Natural killer cell (primary cell): ENCODE measurements around the gene CAND2. TPM values are rescaled to one million over a fixed set of nuclear protein-coding genes. Genes with fewer than 3 reads are reported as not detected.

Source experiments
- ATAC-seq, 3 donors: fragments of 150-1000 bp in 2 of 3; fragments of 200-7000 bp in 1 of 3; cut with Tn5 transposase; 1 replicate in 1 of 3; 2 replicates in 2 of 3; pipeline ENCODE4 v1.10.0; 2021; ENCODE audit warnings: mild to moderate bottlenecking in 2 of 3, moderate library complexity in 2 of 3
- DNase-seq, 2 donors: peaks; one replicate each; pipeline versions ENCODE4 v3.0.0 to v3.0.0-alpha.2; 2013 to 2021; ENCODE audit warnings: mixed read lengths in 1 of 2
- H3K27ac ChIP-seq: one replicate; pipeline ENCODE4 v1.5.1; 2013; ENCODE audit warnings: mild to moderate bottlenecking, low read length
- H3K27me3 ChIP-seq: one replicate; pipeline ENCODE4 v1.6.1; 2013; ENCODE audit warnings: low read length; ENCODE audit not compliant: control insufficient read depth, insufficient read depth
- H3K36me3 ChIP-seq: one replicate; pipeline ENCODE4 v1.6.1; 2013; ENCODE audit warnings: low read length; ENCODE audit not compliant: control insufficient read depth, insufficient read depth
- H3K4me1 ChIP-seq: one replicate; pipeline ENCODE4 v1.6.1; 2013; ENCODE audit warnings: low read length; ENCODE audit not compliant: control insufficient read depth, insufficient read depth
- H3K4me3 ChIP-seq: one replicate; pipeline ENCODE4 v1.5.1; 2013; ENCODE audit warnings: low read length
- H3K9me3 ChIP-seq: one replicate; pipeline ENCODE4 v1.6.1; 2013; ENCODE audit warnings: low read length; ENCODE audit not compliant: control insufficient read depth, insufficient read depth
- H3K27ac Mint-ChIP-seq, 2 donors: one replicate each; pipeline ENCODE4 v1.8.0; 2022; ENCODE audit warnings: mild to moderate bottlenecking in 2 of 2, mixed read lengths in 2 of 2, moderate library complexity in 1 of 2
- H3K27me3 Mint-ChIP-seq, 2 donors: one replicate each; pipeline ENCODE4 v1.8.0; 2022; ENCODE audit warnings: low read depth in 2 of 2, mixed read lengths in 2 of 2
- H3K36me3 Mint-ChIP-seq: one replicate; pipeline ENCODE4 v1.8.0; 2022; ENCODE audit warnings: mixed read lengths
- H3K4me1 Mint-ChIP-seq, 2 donors: one replicate each; pipeline ENCODE4 v1.8.0; 2022; ENCODE audit warnings: mixed read lengths in 2 of 2
- H3K4me3 Mint-ChIP-seq: one replicate; pipeline ENCODE4 v1.8.0; 2022; ENCODE audit warnings: mild to moderate bottlenecking, moderate library complexity, mixed read lengths
- H3K9me3 Mint-ChIP-seq, 2 donors: one replicate each; pipeline ENCODE4 v1.8.0; 2022; ENCODE audit warnings: mixed read lengths in 2 of 2
- CTCF ChIP-seq: fragments of 200-600 bp; IDR thresholded peaks from one replicate; pipeline ENCODE4 v1.8.0; 2022; ENCODE audit warnings: antibody characterized with exemption
- WGBS: methylation state at CpG from one replicate; pipeline ENCODE4 v1.1.7; 2013; ENCODE audit warnings: missing lambda C conversion rate; ENCODE audit not compliant: insufficient coverage; 5-methylcytosine and 5-hydroxymethylcytosine counted together
- intact Hi-C: fragments of 100-400 bp; cut with micrococcal nuclease; formaldehyde crosslinking; loops from one replicate; pipeline ENCODE4 v1.14.2; 2022
- total RNA-seq, 4 donors: library from RNA; stranded (reverse); fragments of 120-200 nt in 1 of 4; gene quantifications; one replicate each; pipeline versions ENCODE4 v1.2.3 to v1.2.4, GENCODE V29; 2013 to 2022

Gene CAND2
- total RNA-seq, 3 donors from 2014 or later (not counting 1 experiment from before 2014, with no cell fraction given) = 0.52 to 1.3 (median 1.2) TPM

GRCh38 chr3:12862387-12862786 is 65.9 kb downstream of the CAND2 start:
- Histone ChIP-seq H3K9me3 (peaks cover 9% of the 10 kb centered on the region), H3K4me3 (no peak overlapping the region), H3K36me3 (no peaks in the 10 kb centered on the region), H3K4me1 (no peaks in the 10 kb centered on the region), H3K27me3 (no peaks in the 10 kb centered on the region), H3K27ac (no peak overlapping the region)
- Mint-ChIP-seq H3K4me1 (no peaks in the 10 kb centered on the region), H3K27me3 (peaks cover 0 to 9% of the 10 kb centered on the region in 2 donors), H3K9me3 (no peaks in the 10 kb centered on the region), H3K27ac (no peak overlapping the region), H3K36me3 (no peaks in the 10 kb centered on the region), H3K4me3 (no peak overlapping the region)
- DNase-seq (no peak), ATAC-seq (no peak)
- intact Hi-C loops = no loop called here
- WGBS = 93% methylated on average over 8 of the region's 8 CpGs
- TF ChIP-seq CTCF = no peak

GRCh38 chr3:12865271-12865670 is 68.8 kb downstream of the CAND2 start:
- H3K4me1 Mint-ChIP-seq = peaks cover 10 to 18% of the 10 kb centered on the region in 2 donors
- H3K27ac Mint-ChIP-seq = no peak overlapping the region

GRCh38 chr3:12866836-12867235 is 70.4 kb downstream of the CAND2 start:
- H3K36me3 ChIP-seq = no peaks in the 10 kb centered on the region
- no peak for TF ChIP-seq CTCF
- H3K27me3 Mint-ChIP-seq = peaks cover 9 to 14% of the 10 kb centered on the region in 2 donors
- no peak overlapping the region for H3K27ac Mint-ChIP-seq
- no peak overlapping the region for H3K27ac ChIP-seq
- DNase-seq (no peak), ATAC-seq (no peak)
- no peaks in the 10 kb centered on the region for H3K36me3 Mint-ChIP-seq
- H3K4me3 ChIP-seq = no peak overlapping the region
- H3K4me1 ChIP-seq = peaks cover 32% of the 10 kb centered on the region
- no peaks in the 10 kb centered on the region for H3K9me3 Mint-ChIP-seq
- intact Hi-C loops = no loop called here
- peaks cover 18 to 29% of the 10 kb centered on the region in 2 donors for H3K4me1 Mint-ChIP-seq
- peaks cover 4% of the 10 kb centered on the region for H3K27me3 ChIP-seq
- H3K9me3 ChIP-seq = peaks cover 9% of the 10 kb centered on the region
- WGBS = 86% methylated on average over 6 of the region's 6 CpGs
- H3K4me3 Mint-ChIP-seq = no peak overlapping the region

More at GRCh38 chr3:12865271-12865670, 68.8 kb downstream of the CAND2 start:
- Mint-ChIP-seq H3K9me3 (no peaks in the 10 kb centered on the region), H3K27me3 (peaks cover 9 to 14% of the 10 kb centered on the region in 2 donors), H3K36me3 (no peaks in the 10 kb centered on the region), H3K4me3 (no peak overlapping the region)
- no peak for DNase-seq
- TF ChIP-seq CTCF = no peak
- no peak for ATAC-seq
- Histone ChIP-seq H3K36me3 (no peaks in the 10 kb centered on the region), H3K4me3 (no peak overlapping the region), H3K9me3 (peaks cover 9% of the 10 kb centered on the region), H3K4me1 (peaks cover 25% of the 10 kb centered on the region), H3K27me3 (peaks cover 4% of the 10 kb centered on the region), H3K27ac (no peak overlapping the region)
- WGBS = 97% methylated on average over 4 of the region's 4 CpGs
- intact Hi-C loops = no loop called here
